Activated CD4-positive, CD25-positive, alpha-beta regulatory T cell treated with anti-CD3 and anti-CD28 coated beads, Interleukin-2, amount 50 U/mL, for 24 hours (primary cell): ENCODE results near the gene CFAP61.
A peak's percentile ranks its signal among the peaks of the same experiment; 100 is the strongest.

Experiments used
- ATAC-seq, 2 donors: fragments of 150-1000 bp; cut with Tn5 transposase; one replicate each; pipeline ENCODE4 v1.10.0; 2021; ENCODE audit warnings: mild to moderate bottlenecking in 1 of 2, moderate library complexity in 1 of 2

Gene CFAP61

GRCh38 chr20:20037960-20038359 lies 14.4 kb upstream of the CFAP61 start:
- ATAC-seq: no peak

- no peak for ATAC-seq
Observed at GRCh38 chr20:20038586-20038985, 13.7 kb upstream of the CFAP61 start.

- ATAC-seq: no peak
Observed at GRCh38 chr20:20039752-20040387, 12.5 kb upstream of the CFAP61 start.

- peak in 1 of 2 donors; percentile 10 for ATAC-seq
Observed at GRCh38 chr20:20051767-20052073, 612 bp upstream of the CFAP61 start.

GRCh38 chr20:20060234-20060998 lies 8.1 kb downstream of the CFAP61 start:
- ATAC-seq: no peak

GRCh38 chr20:20063941-20064702 lies 11.8 kb downstream of the CFAP61 start:
- no peak for ATAC-seq

GRCh38 chr20:20065361-20065760 lies 13.0 kb downstream of the CFAP61 start:
- no peak for ATAC-seq

GRCh38 chr20:20070871-20071726 lies 18.8 kb downstream of the CFAP61 start:
- no peak for ATAC-seq

GRCh38 chr20:20073801-20074371 lies 21.6 kb downstream of the CFAP61 start:
- ATAC-seq: no peak

- no peak for ATAC-seq
Observed at GRCh38 chr20:20075032-20075431, 22.7 kb downstream of the CFAP61 start.

GRCh38 chr20:20076297-20077065 lies 24.1 kb downstream of the CFAP61 start:
- ATAC-seq: no peak

- no peak for ATAC-seq
Observed at GRCh38 chr20:20078041-20078440, 25.7 kb downstream of the CFAP61 start.

GRCh38 chr20:20079102-20079784 lies 26.9 kb downstream of the CFAP61 start:
- ATAC-seq: no peak

GRCh38 chr20:20083807-20084206 lies 31.5 kb downstream of the CFAP61 start:
- peak; percentile 48 to 64 for ATAC-seq

GRCh38 chr20:20084296-20084752 lies 32.0 kb downstream of the CFAP61 start:
- ATAC-seq: no peak

GRCh38 chr20:20085071-20085470 lies 32.7 kb downstream of the CFAP61 start:
- ATAC-seq: no peak

GRCh38 chr20:20085812-20086211 lies 33.5 kb downstream of the CFAP61 start:
- no peak for ATAC-seq

GRCh38 chr20:20089018-20089417 lies 36.7 kb downstream of the CFAP61 start:
- ATAC-seq: no peak

GRCh38 chr20:20089939-20090338 lies 37.6 kb downstream of the CFAP61 start:
- ATAC-seq: no peak

GRCh38 chr20:20092827-20093226 lies 40.5 kb downstream of the CFAP61 start:
- no peak for ATAC-seq

GRCh38 chr20:20094410-20094809 lies 42.1 kb downstream of the CFAP61 start:
- no peak for ATAC-seq
